ENCODE results near the gene WDR46. TPM values are rescaled to one million over a fixed set of nuclear protein-coding genes. Genes with fewer than 3 reads are reported as not detected.

WDR46 gene
- total RNA-seq, 1 experiment from 2014 or later, result 52.4 TPM

GRCh38 chr6:33247977-33248642, 40.9 kb downstream of the WDR46 start:
- peaks cover 33% of the 10 kb centered on the region for H3F3A ChIP-seq (ENCODE audit: insufficient read depth, low read depth)
- no peaks in the 10 kb centered on the region for H3K9me3 ChIP-seq (ENCODE audit: insufficient read depth, low read depth)
- H3K27ac ChIP-seq, result no peak overlapping the region
- peak overlapping the region; percentile 76 for H2AFZ ChIP-seq
- peak overlapping the region; percentile 69 for H3K4me3 ChIP-seq
- no peaks in the 10 kb centered on the region for H4K20me1 ChIP-seq (ENCODE audit: insufficient read depth)
- H3K27me3 ChIP-seq (ENCODE audit: insufficient read depth, low read depth), result peaks cover 23% of the 10 kb centered on the region
- POLR2A ChIA-PET (ENCODE audit: unreplicated experiment), result no interaction called here
- TF ChIP-seq CTCF (conservative IDR thresholded peaks at IDR 0.05) (peak; percentile 90), EZH2 (IDR thresholded peaks at IDR 0.05; ENCODE audit: low read depth) (no peak)
- H3K4me1 ChIP-seq (replicated peaks; ENCODE audit: insufficient read depth), result peaks cover 28% of the 10 kb centered on the region
- H3K79me2 ChIP-seq (ENCODE audit: low read depth), result no peaks in the 10 kb centered on the region
- intact Hi-C loops (cut with micrococcal nuclease; ENCODE audit: unreplicated experiment), result loop anchor here (1.0 to 5.0 kb wide), 5 partner anchors 47 to 363 kb away; partner anchors contain the start of genes RXRB and SLC39A7
- DNase-seq, result peak; percentile 52 to 83
- no peaks in the 10 kb centered on the region for H3K9me2 ChIP-seq (ENCODE audit: insufficient read depth)
- peak overlapping the region; percentile 94 for H3K4me2 ChIP-seq
- CTCF ChIA-PET, result interaction anchor here (0.6 to 0.7 kb wide), 5 partner anchors 40 to 1003 kb away, joined by 3 to 11 read pairs (median 3); partner anchors contain the start of genes RING1 and TAP2
- no TSS peak for BruUV-seq (replicated peaks)
- H3K36me3 ChIP-seq (ENCODE audit: low read depth), result peaks cover 12% of the 10 kb centered on the region; the same call in 1 of the 2 replicates

GRCh38 chr6:33243476-33243875, 45.6 kb downstream of the WDR46 start:
- no TSS peak for BruUV-seq (replicated peaks)
- Histone ChIP-seq H3K27ac (no peak overlapping the region), H3K4me3 (no peak overlapping the region), H3K9me3 (ENCODE audit: insufficient read depth, low read depth) (no peaks in the 10 kb centered on the region), H3K79me2 (ENCODE audit: low read depth) (no peaks in the 10 kb centered on the region), H3K9me2 (ENCODE audit: insufficient read depth) (no peaks in the 10 kb centered on the region), H2AFZ (no peak overlapping the region), H3K36me3 (ENCODE audit: low read depth) (no peaks in the 10 kb centered on the region), H3K4me2 (no peak overlapping the region), H4K20me1 (ENCODE audit: insufficient read depth) (no peaks in the 10 kb centered on the region), H3K27me3 (ENCODE audit: insufficient read depth, low read depth) (peaks cover 67% of the 10 kb centered on the region), H3F3A (ENCODE audit: insufficient read depth, low read depth) (peaks cover under 1% of the 10 kb centered on the region), H3K4me1 (replicated peaks; ENCODE audit: insufficient read depth) (peaks cover 1% of the 10 kb centered on the region)
- POLR2A ChIA-PET (ENCODE audit: unreplicated experiment), result no interaction called here
- CTCF ChIA-PET, result no interaction called here
- intact Hi-C loops (cut with micrococcal nuclease; ENCODE audit: unreplicated experiment), result no loop called here
- TF ChIP-seq EZH2 (IDR thresholded peaks at IDR 0.05; ENCODE audit: low read depth) (no peak), CTCF (conservative IDR thresholded peaks at IDR 0.05) (no peak)
- no peak for DNase-seq

GRCh38 chr6:33241968-33242367, 47.1 kb downstream of the WDR46 start:
- H3K27ac ChIP-seq, result no peak overlapping the region
- DNase-seq, result no peak
- no peaks in the 10 kb centered on the region for H3K9me2 ChIP-seq (ENCODE audit: insufficient read depth)
- H3K36me3 ChIP-seq (ENCODE audit: low read depth), result no peaks in the 10 kb centered on the region
- no peak for TF ChIP-seq EZH2 (IDR thresholded peaks at IDR 0.05; ENCODE audit: low read depth)
- no peak for TF ChIP-seq CTCF (conservative IDR thresholded peaks at IDR 0.05)
- no peaks in the 10 kb centered on the region for H3F3A ChIP-seq (ENCODE audit: insufficient read depth, low read depth)
- peaks cover 82% of the 10 kb centered on the region for H3K27me3 ChIP-seq (ENCODE audit: insufficient read depth, low read depth)
- H3K4me3 ChIP-seq, result no peak overlapping the region
- H2AFZ ChIP-seq, result no peak overlapping the region
- ChIA-PET CTCF (no interaction called here), POLR2A (ENCODE audit: unreplicated experiment) (no interaction called here)
- H4K20me1 ChIP-seq (ENCODE audit: insufficient read depth), result no peaks in the 10 kb centered on the region
- no peak overlapping the region for H3K4me2 ChIP-seq
- no peaks in the 10 kb centered on the region for H3K9me3 ChIP-seq (ENCODE audit: insufficient read depth, low read depth)
- BruUV-seq (replicated peaks), result no TSS peak
- no peaks in the 10 kb centered on the region for H3K4me1 ChIP-seq (replicated peaks; ENCODE audit: insufficient read depth)
- no peaks in the 10 kb centered on the region for H3K79me2 ChIP-seq (ENCODE audit: low read depth)
- intact Hi-C loops (cut with micrococcal nuclease; ENCODE audit: unreplicated experiment), result no loop called here

All from PC-9 (cell line).